OCI-LY7 (cell line): ENCODE measurements around the gene KIRREL1. TPM values are rescaled to one million over a fixed set of nuclear protein-coding genes. Genes with fewer than 3 reads are reported as not detected.

Experiments used
- BruUV-seq: library from RNA; stranded (reverse); fragments of 400-500 nt; replicated peaks from 2 replicates; lab custom pipeline; 2021; lab: Mats Ljungman, UMichigan
- CTCF ChIA-PET: fragments of 300-600 bp; sonication (Branson Sonifier 250); formaldehyde crosslinking; loops from one replicate; lab custom pipeline; 2022; ENCODE audit warnings: antibody characterized with exemption; ENCODE audit not compliant: unreplicated experiment; lab: Charles Lee
- POLR2A ChIA-PET: fragments of 300-600 bp; sonication (Branson Sonifier 250); formaldehyde crosslinking; loops from one replicate; lab custom pipeline; 2022; ENCODE audit warnings: antibody characterized with exemption; lab: Charles Lee
- DNase-seq: peaks from one replicate; pipeline ENCODE4 v3.0.0-alpha.2; 2015; ENCODE audit warnings: low spot score
- H2AFZ ChIP-seq: fragments of 200-600 bp; sonication (generic), shearing (Covaris generic); 2 replicates; pipeline ENCODE4 v1.6.1; 2014; ENCODE audit warnings: mild to moderate bottlenecking, antibody characterized with exemption, low read length, moderate library complexity
- H3K27ac ChIP-seq: fragments of 200-600 bp; sonication (generic); 2 replicates; pipeline ENCODE4 v1.5.1; 2014; ENCODE audit warnings: mixed run types, low read depth, mild to moderate bottlenecking, moderate library complexity, low read length, inconsistent platforms; ENCODE audit not compliant: poor library complexity, severe bottlenecking
- H3K36me3 ChIP-seq: fragments of 200-600 bp; sonication (generic); 2 replicates; pipeline ENCODE4 v1.6.1; 2014; ENCODE audit warnings: mild to moderate bottlenecking, antibody characterized with exemption, low read length, moderate library complexity, mixed read lengths; ENCODE audit not compliant: insufficient read depth
- H3K4me1 ChIP-seq: fragments of 200-600 bp; sonication (generic); 2 replicates; pipeline ENCODE4 v1.5.1; 2014; ENCODE audit warnings: mild to moderate bottlenecking, low read length; ENCODE audit not compliant: insufficient read depth, poor library complexity, severe bottlenecking
- H3K4me2 ChIP-seq: fragments of 200-600 bp; sonication (generic); 2 replicates; pipeline ENCODE4 v1.6.1; 2014; ENCODE audit warnings: mild to moderate bottlenecking, low read length
- H3K4me3 ChIP-seq: fragments of 200-600 bp; sonication (generic); 2 replicates; pipeline ENCODE4 v1.5.1; 2014; ENCODE audit warnings: mild to moderate bottlenecking, low read depth, low read length; ENCODE audit not compliant: poor library complexity, severe bottlenecking
- H3K79me2 ChIP-seq: fragments of 200-600 bp; sonication (generic); 2 replicates; pipeline ENCODE4 v1.6.1; 2016; ENCODE audit warnings: low read depth, mild to moderate bottlenecking, low read length, moderate library complexity, mixed read lengths; ENCODE audit not compliant: insufficient read depth
- H3K9me2 ChIP-seq: fragments of 200-600 bp; sonication (generic); 2 replicates; pipeline ENCODE4 v1.6.1; 2016; ENCODE audit warnings: mild to moderate bottlenecking, low read length, mixed read lengths; ENCODE audit not compliant: insufficient read depth
- H3K9me3 ChIP-seq: fragments of 200-600 bp; sonication (generic); 2 replicates; pipeline ENCODE4 v1.6.1; 2014; ENCODE audit warnings: mild to moderate bottlenecking, mixed run types, low read length, mixed read lengths
- H4K20me1 ChIP-seq: fragments of 200-600 bp; sonication (generic); 2 replicates; pipeline ENCODE4 v1.6.1; 2014; ENCODE audit warnings: mild to moderate bottlenecking, antibody characterized with exemption, low read length, moderate library complexity, mixed read lengths; ENCODE audit not compliant: insufficient read depth
- CTCF ChIP-seq: fragments of 200-600 bp; sonication (generic); conservative IDR thresholded peaks from 2 replicates; pipeline ENCODE4 v1.5.1; 2014; ENCODE audit warnings: mild to moderate bottlenecking, antibody characterized with exemption, low read length, moderate library complexity, mixed read lengths
- EZH2phosphoT487 ChIP-seq: fragments of 200-600 bp; sonication (generic); IDR thresholded peaks from 2 replicates; pipeline ENCODE4 v1.6.1; 2018; ENCODE audit warnings: low read depth, borderline replicate concordance, mild to moderate bottlenecking, mixed run types, antibody characterized with exemption, low read length, moderate library complexity, mixed read lengths
- intact Hi-C: fragments of 100-400 bp; cut with micrococcal nuclease; formaldehyde crosslinking; loops from one replicate; pipeline ENCODE4 v1.10.0; 2022; ENCODE audit not compliant: unreplicated experiment
- total RNA-seq, 2 experiments: library from RNA; depleted of rRNA in 1 of 2; stranded (reverse); fragments of >200 nt in 1 of 2; shearing (Covaris generic) in 1 of 2; gene quantifications; 2 replicates each; pipeline ENCODE4 v1.2.3, GENCODE V29; 2014 to 2022

KIRREL1 gene
- total RNA-seq, 2 experiments from 2014 or later: not detected

GRCh38 chr1:157984469-157984868 lies 9.0 kb upstream of the KIRREL1 start:
- Histone ChIP-seq H3K4me1 (no peaks in the 10 kb centered on the region), H4K20me1 (no peaks in the 10 kb centered on the region), H3K4me2 (no peak overlapping the region), H3K79me2 (no peaks in the 10 kb centered on the region), H3K9me3 (no peaks in the 10 kb centered on the region), H2AFZ (no peak overlapping the region), H3K27ac (no peak overlapping the region), H3K36me3 (no peaks in the 10 kb centered on the region), H3K9me2 (no peaks in the 10 kb centered on the region), H3K4me3 (no peak overlapping the region)
- no peak for DNase-seq
- intact Hi-C loops: no loop called here
- ChIA-PET CTCF (no interaction called here), POLR2A (interaction anchor here (0.5 kb wide), 1 partner anchor 138 kb away, joined by 3 read pairs; no protein-coding TSS in a partner anchor)
- no TSS peak for BruUV-seq
- TF ChIP-seq EZH2phosphoT487 (no peak), CTCF (no peak)

- CTCF ChIA-PET: no interaction called here
- Histone ChIP-seq H3K4me2 (no peak overlapping the region), H3K36me3 (no peaks in the 10 kb centered on the region), H3K9me3 (no peaks in the 10 kb centered on the region), H3K79me2 (no peaks in the 10 kb centered on the region), H2AFZ (no peak overlapping the region), H3K9me2 (no peaks in the 10 kb centered on the region), H3K27ac (no peak overlapping the region), H3K4me1 (no peaks in the 10 kb centered on the region), H4K20me1 (no peaks in the 10 kb centered on the region), H3K4me3 (no peak overlapping the region)
- POLR2A ChIA-PET: no interaction called here
- no peak for DNase-seq
- intact Hi-C loops: no loop called here
- TF ChIP-seq EZH2phosphoT487 (no peak), CTCF (no peak)
- no TSS peak for BruUV-seq
Measured at GRCh38 chr1:157985473-157985872, 8.0 kb upstream of the KIRREL1 start.

GRCh38 chr1:157988002-157988401 lies 5.4 kb upstream of the KIRREL1 start:
- no peak for DNase-seq
- no peaks in the 10 kb centered on the region for H3K9me2 ChIP-seq
- H3K79me2 ChIP-seq: no peaks in the 10 kb centered on the region
- H2AFZ ChIP-seq: no peak overlapping the region
- no peaks in the 10 kb centered on the region for H3K36me3 ChIP-seq
- H3K27ac ChIP-seq: no peak overlapping the region
- BruUV-seq: no TSS peak
- ChIA-PET CTCF (no interaction called here), POLR2A (no interaction called here)
- H3K4me1 ChIP-seq: no peaks in the 10 kb centered on the region
- no peak overlapping the region for H3K4me3 ChIP-seq
- no peaks in the 10 kb centered on the region; the same call in 1 of the 2 replicates for H4K20me1 ChIP-seq
- TF ChIP-seq EZH2phosphoT487: no peak
- no peak for TF ChIP-seq CTCF
- intact Hi-C loops: no loop called here
- H3K4me2 ChIP-seq: no peak overlapping the region
- no peaks in the 10 kb centered on the region for H3K9me3 ChIP-seq
